Measurements from ENCODE around the gene IL18RAP. TPM values are rescaled to one million over a fixed set of nuclear protein-coding genes. Genes with fewer than 3 reads are reported as not detected.

IL18RAP gene
- total RNA-seq: not detected in 2 replicates

GRCh38 chr2:102422910-102423309, at the start of gene IL18RAP:
Gene IL18RAP, plus strand, starts transcription at chr2:102423160. Its CDS starts 118 bp downstream, at chr2:102423278.
- DNase-seq (ENCODE audit: extremely low read depth, low read depth, low spot score): no peak

GRCh38 chr2:102376052-102376591, 46.8 kb upstream of the IL18RAP start:
- no peak for DNase-seq (ENCODE audit: extremely low read depth, low read depth, low spot score)

- no peak for DNase-seq (ENCODE audit: extremely low read depth, low read depth, low spot score)
Observed at GRCh38 chr2:102383722-102384121, 39.2 kb upstream of the IL18RAP start.

GRCh38 chr2:102385522-102385921, 37.4 kb upstream of the IL18RAP start:
- DNase-seq (ENCODE audit: extremely low read depth, low read depth, low spot score): no peak

GRCh38 chr2:102386004-102386403, 37.0 kb upstream of the IL18RAP start:
- no peak for DNase-seq (ENCODE audit: extremely low read depth, low read depth, low spot score)

GRCh38 chr2:102386867-102387541, 36.0 kb upstream of the IL18RAP start:
- no peak for DNase-seq (ENCODE audit: extremely low read depth, low read depth, low spot score)

- DNase-seq (ENCODE audit: extremely low read depth, low read depth, low spot score): no peak
Observed at GRCh38 chr2:102387763-102388546, 35.0 kb upstream of the IL18RAP start.

- no peak for DNase-seq (ENCODE audit: extremely low read depth, low read depth, low spot score)
Observed at GRCh38 chr2:102391565-102391964, 31.4 kb upstream of the IL18RAP start.

GRCh38 chr2:102392096-102392495, 30.9 kb upstream of the IL18RAP start:
- no peak for DNase-seq (ENCODE audit: extremely low read depth, low read depth, low spot score)

- no peak for DNase-seq (ENCODE audit: extremely low read depth, low read depth, low spot score)
Observed at GRCh38 chr2:102392942-102393341, 30.0 kb upstream of the IL18RAP start.

GRCh38 chr2:102396012-102396411, 26.9 kb upstream of the IL18RAP start:
- DNase-seq (ENCODE audit: extremely low read depth, low read depth, low spot score): no peak

GRCh38 chr2:102397209-102397608, 25.8 kb upstream of the IL18RAP start:
- no peak for DNase-seq (ENCODE audit: extremely low read depth, low read depth, low spot score)

- DNase-seq (ENCODE audit: extremely low read depth, low read depth, low spot score): no peak
Observed at GRCh38 chr2:102399499-102400141, 23.3 kb upstream of the IL18RAP start.

- no peak for DNase-seq (ENCODE audit: extremely low read depth, low read depth, low spot score)
Observed at GRCh38 chr2:102401456-102401855, 21.5 kb upstream of the IL18RAP start.

GRCh38 chr2:102401865-102402264, 21.1 kb upstream of the IL18RAP start:
- no peak for DNase-seq (ENCODE audit: extremely low read depth, low read depth, low spot score)

- DNase-seq (ENCODE audit: extremely low read depth, low read depth, low spot score): no peak
Observed at GRCh38 chr2:102410952-102411351, 12.0 kb upstream of the IL18RAP start.

- DNase-seq (ENCODE audit: extremely low read depth, low read depth, low spot score): no peak
Observed at GRCh38 chr2:102412199-102412598, 10.8 kb upstream of the IL18RAP start.

GRCh38 chr2:102417946-102418345, 5.0 kb upstream of the IL18RAP start:
- no peak for DNase-seq (ENCODE audit: extremely low read depth, low read depth, low spot score)

GRCh38 chr2:102418421-102418961, 4.5 kb upstream of the IL18RAP start:
- no peak for DNase-seq (ENCODE audit: extremely low read depth, low read depth, low spot score)

- no peak for DNase-seq (ENCODE audit: extremely low read depth, low read depth, low spot score)
Observed at GRCh38 chr2:102420290-102420689, 2.7 kb upstream of the IL18RAP start.

Measured in glomerular endothelial cell (primary cell).